ENCODE measurements around the gene DOCK8. TPM values are rescaled to one million over a fixed set of nuclear protein-coding genes. Genes with fewer than 3 reads are reported as not detected.

DOCK8 gene
- total RNA-seq, 1 experiment from 2014 or later = 15.2 TPM

DNA sequence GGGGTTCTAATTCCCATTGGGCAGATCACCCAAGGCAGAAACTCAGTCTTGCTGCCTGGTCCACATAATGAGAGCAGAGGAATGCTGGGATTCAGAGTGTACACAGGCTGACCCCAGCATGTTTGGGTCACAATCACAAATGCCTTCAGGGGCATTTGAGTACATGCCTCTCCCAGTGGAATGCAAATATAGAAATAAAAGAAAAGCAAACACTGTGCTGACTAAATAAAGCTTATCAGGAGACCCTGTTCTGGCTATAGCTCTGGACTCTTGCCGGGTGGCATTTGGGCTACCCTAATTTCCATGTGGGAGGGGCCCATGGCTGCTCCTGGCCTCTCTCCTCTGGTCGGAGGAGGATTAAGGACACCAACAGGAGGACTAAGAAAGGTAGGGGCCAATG is 121.4 kb downstream of the DOCK8 start:
- Mint-ChIP-seq H3K27me3 (ENCODE audit: insufficient read depth, unreplicated experiment) (no peaks in the 10 kb centered on the region), H3K36me3 (ENCODE audit: insufficient read depth, unreplicated experiment) (peaks cover 5% of the 10 kb centered on the region), H3K27ac (ENCODE audit: unreplicated experiment) (peak overlapping the region; percentile 88), H3K4me3 (ENCODE audit: unreplicated experiment) (peak overlapping the region; percentile 46), H3K4me1 (ENCODE audit: low read depth, unreplicated experiment) (peaks cover 19% of the 10 kb centered on the region), H3K9me3 (ENCODE audit: unreplicated experiment) (no peaks in the 10 kb centered on the region)
- BruUV-seq (replicated peaks) = no TSS peak
- TF ChIP-seq, protein P1, sequence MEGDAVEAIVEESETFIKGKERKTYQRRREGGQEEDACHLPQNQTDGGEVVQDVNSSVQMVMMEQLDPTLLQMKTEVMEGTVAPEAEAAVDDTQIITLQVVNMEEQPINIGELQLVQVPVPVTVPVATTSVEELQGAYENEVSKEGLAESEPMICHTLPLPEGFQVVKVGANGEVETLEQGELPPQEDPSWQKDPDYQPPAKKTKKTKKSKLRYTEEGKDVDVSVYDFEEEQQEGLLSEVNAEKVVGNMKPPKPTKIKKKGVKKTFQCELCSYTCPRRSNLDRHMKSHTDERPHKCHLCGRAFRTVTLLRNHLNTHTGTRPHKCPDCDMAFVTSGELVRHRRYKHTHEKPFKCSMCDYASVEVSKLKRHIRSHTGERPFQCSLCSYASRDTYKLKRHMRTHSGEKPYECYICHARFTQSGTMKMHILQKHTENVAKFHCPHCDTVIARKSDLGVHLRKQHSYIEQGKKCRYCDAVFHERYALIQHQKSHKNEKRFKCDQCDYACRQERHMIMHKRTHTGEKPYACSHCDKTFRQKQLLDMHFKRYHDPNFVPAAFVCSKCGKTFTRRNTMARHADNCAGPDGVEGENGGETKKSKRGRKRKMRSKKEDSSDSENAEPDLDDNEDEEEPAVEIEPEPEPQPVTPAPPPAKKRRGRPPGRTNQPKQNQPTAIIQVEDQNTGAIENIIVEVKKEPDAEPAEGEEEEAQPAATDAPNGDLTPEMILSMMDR (IDR thresholded peaks at IDR 0.05; ENCODE audit: insufficient read depth in 1 of 2, low read depth in 1 of 2, low read length in 1 of 2, severe bottlenecking in 1 of 2, unreplicated experiment in 1 of 2) = no peak
- no peaks in the 10 kb centered on the region for H3K9me3 ChIP-seq
- peaks cover 27% of the 10 kb centered on the region for H3K4me1 ChIP-seq
- no peaks in the 10 kb centered on the region for H3K36me3 ChIP-seq (ENCODE audit: control insufficient read depth, insufficient read depth, low read length)
- DNase-seq = peak; percentile 83
- no peaks in the 10 kb centered on the region for H3K27me3 ChIP-seq (replicated peaks; ENCODE audit: control insufficient read depth, insufficient read depth, low read length)
- H3K4me3 ChIP-seq (ENCODE audit: low read depth, low read length) = no peak overlapping the region
- intact Hi-C loops (cut with micrococcal nuclease; ENCODE audit: unreplicated experiment) = loop anchor here (1.0 to 5.0 kb wide), 2 partner anchors 121 to 346 kb away; no protein-coding TSS in a partner anchor
- ChIA-PET POLR2A (interaction anchor here (1.0 kb wide), 1 partner anchor 121 kb away, joined by 3 read pairs; the partner anchor contains the start of gene DOCK8), CTCF (interaction anchor here (0.6 kb wide), 2 partner anchors 11 to 121 kb away, joined by 3 to 4 read pairs; partner anchors contain the start of gene DOCK8)

DNA sequence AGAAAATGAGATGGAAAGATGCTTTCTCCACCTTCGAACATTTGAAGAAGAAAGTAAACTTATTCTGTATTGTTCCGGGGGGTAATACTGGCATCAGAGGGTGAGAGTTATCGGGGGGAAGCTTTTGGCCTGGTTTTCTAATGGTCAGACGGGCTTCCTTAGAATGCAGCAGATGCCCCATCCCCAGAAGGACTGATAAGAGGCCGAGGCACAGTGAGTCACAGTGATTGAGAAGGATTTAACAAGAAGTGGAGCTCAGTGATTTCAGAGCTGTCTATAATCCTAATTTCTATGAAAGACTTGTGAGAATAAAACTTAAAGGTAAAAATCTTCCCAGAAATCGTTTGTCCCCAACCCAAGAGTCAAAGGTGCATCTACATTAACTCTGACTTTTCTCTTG is 123.9 kb downstream of the DOCK8 start:
- Histone ChIP-seq H3K9me3 (no peaks in the 10 kb centered on the region), H3K36me3 (ENCODE audit: control insufficient read depth, insufficient read depth, low read length) (no peaks in the 10 kb centered on the region), H3K4me1 (peaks cover 27% of the 10 kb centered on the region), H3K27me3 (replicated peaks; ENCODE audit: control insufficient read depth, insufficient read depth, low read length) (no peaks in the 10 kb centered on the region), H3K4me3 (ENCODE audit: low read depth, low read length) (no peak overlapping the region)
- CTCF ChIA-PET = no interaction called here
- Mint-ChIP-seq H3K4me3 (ENCODE audit: unreplicated experiment) (no peak overlapping the region), H3K4me1 (ENCODE audit: low read depth, unreplicated experiment) (peaks cover 14% of the 10 kb centered on the region), H3K27me3 (ENCODE audit: insufficient read depth, unreplicated experiment) (no peaks in the 10 kb centered on the region), H3K27ac (ENCODE audit: unreplicated experiment) (no peak overlapping the region), H3K36me3 (ENCODE audit: insufficient read depth, unreplicated experiment) (peaks cover 5% of the 10 kb centered on the region), H3K9me3 (ENCODE audit: unreplicated experiment) (no peaks in the 10 kb centered on the region)
- TF ChIP-seq, protein P1 (IDR thresholded peaks at IDR 0.05; ENCODE audit: insufficient read depth in 1 of 2, low read depth in 1 of 2, low read length in 1 of 2, severe bottlenecking in 1 of 2, unreplicated experiment in 1 of 2) = no peak
- no peak for DNase-seq
- no TSS peak for BruUV-seq (replicated peaks)
- POLR2A ChIA-PET = no interaction called here
- intact Hi-C loops (cut with micrococcal nuclease; ENCODE audit: unreplicated experiment) = loop anchor here (5.0 kb wide), 1 partner anchor 344 kb away; no protein-coding TSS in a partner anchor

DNA sequence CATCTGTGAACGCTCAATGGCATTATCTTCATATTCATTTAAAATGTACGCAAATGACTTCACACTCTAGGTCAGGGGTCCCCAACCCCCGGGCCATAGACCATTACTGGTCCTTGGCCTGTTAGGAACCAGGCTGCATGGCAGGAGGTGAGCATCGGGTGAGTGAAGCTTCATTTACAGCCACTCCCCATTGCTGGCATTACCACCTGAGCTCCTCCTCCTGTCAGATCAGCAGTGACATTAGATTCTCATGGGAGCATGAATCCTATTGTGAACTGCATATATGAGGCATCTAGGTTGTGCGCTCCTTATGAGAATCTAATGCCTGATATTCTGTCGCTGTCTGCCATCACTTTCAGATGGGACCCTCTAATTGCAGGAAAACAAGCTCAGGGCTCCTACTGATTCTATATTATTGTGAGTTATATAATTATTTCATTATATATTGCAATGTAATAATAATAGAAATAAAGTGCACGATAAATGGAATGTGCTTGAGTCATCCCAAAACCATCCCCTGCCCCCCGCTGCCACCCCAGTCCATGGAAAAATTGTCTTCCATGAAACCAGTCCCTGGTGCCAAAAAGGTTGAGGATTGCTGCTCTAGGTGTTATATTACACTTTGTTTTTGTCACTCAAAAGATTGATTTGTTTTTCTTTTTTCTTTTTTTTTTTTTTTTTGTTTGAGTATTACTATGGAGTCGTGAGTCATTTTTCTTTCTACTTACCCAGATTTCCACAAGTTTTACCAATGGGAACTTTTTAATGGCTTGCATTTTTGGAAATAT is 127.2 kb downstream of the DOCK8 start:
- no peaks in the 10 kb centered on the region for H3K4me1 Mint-ChIP-seq (ENCODE audit: low read depth, unreplicated experiment)
- POLR2A ChIA-PET = no interaction called here

More for the DNA sequence above, 127.2 kb downstream of the DOCK8 start:
- CTCF ChIA-PET = no interaction called here
- H3K36me3 ChIP-seq (ENCODE audit: control insufficient read depth, insufficient read depth, low read length) = no peaks in the 10 kb centered on the region
- H3K9me3 ChIP-seq = no peaks in the 10 kb centered on the region
- BruUV-seq (replicated peaks) = no TSS peak
- H3K4me3 ChIP-seq (ENCODE audit: low read depth, low read length) = no peak overlapping the region
- Mint-ChIP-seq H3K4me3 (ENCODE audit: unreplicated experiment) (no peak overlapping the region), H3K27me3 (ENCODE audit: insufficient read depth, unreplicated experiment) (no peaks in the 10 kb centered on the region), H3K36me3 (ENCODE audit: insufficient read depth, unreplicated experiment) (peaks cover 5% of the 10 kb centered on the region), H3K27ac (ENCODE audit: unreplicated experiment) (no peak overlapping the region), H3K9me3 (ENCODE audit: unreplicated experiment) (no peaks in the 10 kb centered on the region)
- peaks cover 9% of the 10 kb centered on the region for H3K4me1 ChIP-seq
- TF ChIP-seq, protein P1 (IDR thresholded peaks at IDR 0.05; ENCODE audit: insufficient read depth in 1 of 2, low read depth in 1 of 2, low read length in 1 of 2, severe bottlenecking in 1 of 2, unreplicated experiment in 1 of 2) = no peak
- intact Hi-C loops (cut with micrococcal nuclease; ENCODE audit: unreplicated experiment) = loop anchor here (10.0 kb wide), 1 partner anchor 663 kb away; no protein-coding TSS in a partner anchor
- no peaks in the 10 kb centered on the region for H3K27me3 ChIP-seq (replicated peaks; ENCODE audit: control insufficient read depth, insufficient read depth, low read length)
- no peak for DNase-seq

Data from Caco-2 (cell line).